CD4-positive, alpha-beta T cell (primary cell): ENCODE data around the gene TDRD1. TPM values are rescaled to one million over a fixed set of nuclear protein-coding genes. Genes with fewer than 3 reads are reported as not detected.

Experiments used
- ATAC-seq: fragments of 200-7000 bp; cut with Tn5 transposase; one replicate; pipeline ENCODE4 v1.10.0; 2022; ENCODE audit warnings: mild to moderate bottlenecking; ENCODE audit not compliant: poor library complexity
- CTCF ChIA-PET: fragments of 350-600 bp; sonication (Branson Sonifier 250); formaldehyde crosslinking; loops from one replicate; lab custom pipeline; 2021; ENCODE audit warnings: antibody characterized with exemption, inconsistent platforms; lab: Charles Lee
- POLR2A ChIA-PET: fragments of 350-600 bp; sonication (Branson Sonifier 250); formaldehyde crosslinking; loops from one replicate; lab custom pipeline; 2021; ENCODE audit warnings: antibody characterized with exemption, inconsistent platforms; lab: Charles Lee
- DNase-seq, 14 experiments: peaks; one replicate each; pipeline ENCODE4 v3.0.0-alpha.2; 2013 to 2020; ENCODE audit warnings: mixed read lengths in 2 of 14
- H3K27ac ChIP-seq, 2 donors: one replicate each; pipeline versions ENCODE4 v1.5.1 to v1.7.0; 2013; ENCODE audit warnings: low read length in 2 of 2, low read depth in 1 of 2, mild to moderate bottlenecking in 1 of 2
- H3K27me3 ChIP-seq, 2 experiments: 1 replicate in 1 of 2; 2 replicates in 1 of 2; pipeline versions ENCODE4 v1.6.1 to v1.7.0; 2013; ENCODE audit warnings: low read length in 2 of 2, control low read depth in 1 of 2, mild to moderate bottlenecking in 1 of 2, moderate library complexity in 1 of 2; ENCODE audit not compliant: insufficient read depth in 2 of 2, control insufficient read depth in 1 of 2
- H3K36me3 ChIP-seq: one replicate; pipeline ENCODE4 v1.6.1; 2013; ENCODE audit warnings: low read length, control low read depth; ENCODE audit not compliant: insufficient read depth
- H3K4me1 ChIP-seq: one replicate; pipeline ENCODE4 v1.6.1; 2013; ENCODE audit warnings: low read length, control low read depth; ENCODE audit not compliant: insufficient read depth
- H3K4me3 ChIP-seq: one replicate; pipeline ENCODE4 v1.5.1; 2013; ENCODE audit warnings: mild to moderate bottlenecking, low read length, moderate library complexity
- H3K9me3 ChIP-seq, 2 experiments: 1 replicate in 1 of 2; 2 replicates in 1 of 2; pipeline versions ENCODE4 v1.6.1 to v1.7.0; 2013; ENCODE audit warnings: low read length in 2 of 2, mild to moderate bottlenecking in 2 of 2, control low read depth in 1 of 2, moderate library complexity in 1 of 2; ENCODE audit not compliant: control insufficient read depth in 1 of 2, insufficient read depth in 1 of 2
- H3K27ac Mint-ChIP-seq: one replicate; pipeline ENCODE4 v1.8.0; 2020; ENCODE audit warnings: mixed read lengths
- H3K27me3 Mint-ChIP-seq: one replicate; pipeline ENCODE4 v1.8.0; 2021; ENCODE audit warnings: mixed read lengths
- H3K36me3 Mint-ChIP-seq: one replicate; pipeline ENCODE4 v1.8.0; 2021; ENCODE audit warnings: low read depth, mixed read lengths
- H3K4me1 Mint-ChIP-seq: one replicate; pipeline ENCODE4 v1.8.0; 2021; ENCODE audit warnings: low read depth, mixed read lengths
- H3K4me3 Mint-ChIP-seq: one replicate; pipeline ENCODE4 v1.8.0; 2020; ENCODE audit warnings: mild to moderate bottlenecking, mixed read lengths
- H3K9me3 Mint-ChIP-seq: one replicate; pipeline ENCODE4 v1.8.0; 2020; ENCODE audit warnings: mixed read lengths
- intact Hi-C, 2 experiments: fragments of 100-400 bp; cut with DNase I in 1 of 2; cut with micrococcal nuclease in 1 of 2; formaldehyde crosslinking; loops; one replicate each; pipeline versions ENCODE4 v1.15.1 to v1.9.0; 2023 to 2025; cut with DNase I, micrococcal nuclease
- total RNA-seq, 174 experiments: library from RNA in 2 of 174; stranded (reverse) in 2 of 174; gene quantifications; one replicate each; pipeline ENCODE4 v1.2.3 and lab custom pipeline; 2021 to 2026
- TF ChIP-seq, protein P1 (sequence below): fragments of 200-600 bp; IDR thresholded peaks from one replicate; pipeline ENCODE4 v1.8.0; 2022; ENCODE audit warnings: antibody characterized with exemption, mild to moderate bottlenecking

Gene TDRD1
- total RNA-seq, 2 experiments from 2014 or later: not detected

DNA sequence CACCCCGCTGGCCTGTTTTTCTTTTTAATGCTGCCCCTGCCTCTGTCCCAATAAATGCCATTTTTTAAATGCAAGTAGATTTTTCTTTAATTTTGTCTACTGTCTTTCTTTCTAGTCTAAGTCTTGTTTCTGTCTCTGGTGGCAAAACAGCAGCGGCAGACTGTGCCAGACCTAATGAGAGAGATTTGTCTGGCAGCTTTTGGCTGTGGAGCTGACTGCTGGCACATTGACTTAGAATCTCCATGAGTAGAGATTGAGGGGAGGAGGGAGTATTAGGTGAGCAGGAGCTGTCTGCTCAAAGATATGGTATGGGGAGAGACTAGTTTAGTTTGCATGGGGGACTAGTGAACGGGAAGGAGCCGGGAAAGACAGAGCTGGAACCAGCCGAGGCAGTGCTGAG, 72.9 kb downstream of the TDRD1 start:
- ATAC-seq: no peak
- H3K9me3 ChIP-seq: no peaks in the 10 kb centered on the region
- no peak overlapping the region for H3K27ac Mint-ChIP-seq
- no peaks in the 10 kb centered on the region for H3K36me3 ChIP-seq
- H3K4me3 ChIP-seq: no peak overlapping the region
- intact Hi-C loops: no loop called here
- H3K36me3 Mint-ChIP-seq: no peaks in the 10 kb centered on the region
- ChIA-PET POLR2A (no interaction called here), CTCF (no interaction called here)
- TF ChIP-seq, protein P1, sequence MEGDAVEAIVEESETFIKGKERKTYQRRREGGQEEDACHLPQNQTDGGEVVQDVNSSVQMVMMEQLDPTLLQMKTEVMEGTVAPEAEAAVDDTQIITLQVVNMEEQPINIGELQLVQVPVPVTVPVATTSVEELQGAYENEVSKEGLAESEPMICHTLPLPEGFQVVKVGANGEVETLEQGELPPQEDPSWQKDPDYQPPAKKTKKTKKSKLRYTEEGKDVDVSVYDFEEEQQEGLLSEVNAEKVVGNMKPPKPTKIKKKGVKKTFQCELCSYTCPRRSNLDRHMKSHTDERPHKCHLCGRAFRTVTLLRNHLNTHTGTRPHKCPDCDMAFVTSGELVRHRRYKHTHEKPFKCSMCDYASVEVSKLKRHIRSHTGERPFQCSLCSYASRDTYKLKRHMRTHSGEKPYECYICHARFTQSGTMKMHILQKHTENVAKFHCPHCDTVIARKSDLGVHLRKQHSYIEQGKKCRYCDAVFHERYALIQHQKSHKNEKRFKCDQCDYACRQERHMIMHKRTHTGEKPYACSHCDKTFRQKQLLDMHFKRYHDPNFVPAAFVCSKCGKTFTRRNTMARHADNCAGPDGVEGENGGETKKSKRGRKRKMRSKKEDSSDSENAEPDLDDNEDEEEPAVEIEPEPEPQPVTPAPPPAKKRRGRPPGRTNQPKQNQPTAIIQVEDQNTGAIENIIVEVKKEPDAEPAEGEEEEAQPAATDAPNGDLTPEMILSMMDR: no peak
- H3K4me3 Mint-ChIP-seq: no peak overlapping the region
- no peaks in the 10 kb centered on the region for H3K9me3 Mint-ChIP-seq
- H3K27ac ChIP-seq: no peak overlapping the region
- H3K27me3 Mint-ChIP-seq: peaks cover 6% of the 10 kb centered on the region
- DNase-seq: no peak
- H3K4me1 ChIP-seq: no peaks in the 10 kb centered on the region
- no peaks in the 10 kb centered on the region for H3K4me1 Mint-ChIP-seq
- no peaks in the 10 kb centered on the region for H3K27me3 ChIP-seq

DNA sequence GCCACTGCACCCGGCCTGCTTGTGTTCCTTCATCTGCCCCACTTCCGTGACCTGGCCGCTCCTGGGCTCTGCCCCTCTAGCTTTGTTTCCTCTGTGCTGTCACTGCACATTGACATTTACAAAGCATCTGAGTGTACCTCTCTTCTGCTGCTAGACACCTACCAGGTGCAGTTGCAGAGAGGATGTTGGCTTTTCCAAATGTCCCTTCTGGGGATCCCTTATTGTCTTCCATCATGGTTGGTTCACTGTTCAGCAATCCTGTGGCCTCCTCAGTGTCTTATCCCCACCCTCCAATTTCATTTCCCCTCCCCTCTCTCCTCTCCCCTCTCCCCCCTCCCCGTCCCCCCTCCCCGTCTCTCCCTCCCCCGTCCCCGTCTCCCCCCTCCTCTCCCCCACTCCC, 73.7 kb downstream of the TDRD1 start:
- no peaks in the 10 kb centered on the region for H3K9me3 Mint-ChIP-seq
- Histone ChIP-seq H3K27ac (no peak overlapping the region), H3K4me1 (no peaks in the 10 kb centered on the region), H3K36me3 (no peaks in the 10 kb centered on the region), H3K4me3 (no peak overlapping the region), H3K9me3 (no peaks in the 10 kb centered on the region), H3K27me3 (no peaks in the 10 kb centered on the region)
- H3K27ac Mint-ChIP-seq: no peak overlapping the region
- DNase-seq (no peak), ATAC-seq (no peak)
- CTCF ChIA-PET: no interaction called here
- intact Hi-C loops: no loop called here
- peaks cover 6% of the 10 kb centered on the region for H3K27me3 Mint-ChIP-seq
- H3K36me3 Mint-ChIP-seq: no peaks in the 10 kb centered on the region
- no peak overlapping the region for H3K4me3 Mint-ChIP-seq
- TF ChIP-seq, protein P1: no peak
- POLR2A ChIA-PET: no interaction called here
- H3K4me1 Mint-ChIP-seq: peaks cover under 1% of the 10 kb centered on the region

DNA sequence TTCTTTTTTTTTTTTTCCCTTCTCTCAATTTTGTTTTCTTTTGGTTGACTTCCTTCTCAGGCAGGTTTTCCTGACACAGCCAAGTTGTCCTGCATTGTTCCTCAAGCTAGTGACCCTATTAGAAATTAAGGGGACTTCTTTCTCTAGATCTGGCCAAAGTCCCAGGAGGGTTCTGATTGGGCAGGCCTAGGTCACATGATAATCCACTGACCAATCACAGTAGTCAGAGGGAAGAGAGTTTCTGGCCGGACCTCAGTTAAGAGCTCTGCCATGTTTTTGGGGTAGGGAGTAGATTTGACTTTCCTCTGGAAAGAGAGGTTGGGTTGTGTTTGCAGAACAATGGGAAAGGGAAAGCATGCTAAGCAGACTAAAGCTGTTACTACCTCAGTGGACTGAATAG, 76.1 kb downstream of the TDRD1 start:
- Mint-ChIP-seq H3K4me3 (no peak overlapping the region), H3K27ac (no peak overlapping the region), H3K27me3 (no peaks in the 10 kb centered on the region), H3K36me3 (no peaks in the 10 kb centered on the region), H3K4me1 (peaks cover 7% of the 10 kb centered on the region), H3K9me3 (no peaks in the 10 kb centered on the region)
- TF ChIP-seq, protein P1: no peak
- H3K9me3 ChIP-seq: no peaks in the 10 kb centered on the region
- no peak overlapping the region for H3K4me3 ChIP-seq
- no peak overlapping the region for H3K27ac ChIP-seq
- no peaks in the 10 kb centered on the region for H3K4me1 ChIP-seq
- ATAC-seq: no peak
- no peak for DNase-seq
- POLR2A ChIA-PET: no interaction called here
- H3K36me3 ChIP-seq: no peaks in the 10 kb centered on the region
- intact Hi-C loops: no loop called here
- CTCF ChIA-PET: no interaction called here
- no peaks in the 10 kb centered on the region for H3K27me3 ChIP-seq
